ENCODE measurements around the gene TCOF1.
A peak's percentile ranks its signal among the peaks of the same experiment; 100 is the strongest.

TCOF1 gene, protein sequence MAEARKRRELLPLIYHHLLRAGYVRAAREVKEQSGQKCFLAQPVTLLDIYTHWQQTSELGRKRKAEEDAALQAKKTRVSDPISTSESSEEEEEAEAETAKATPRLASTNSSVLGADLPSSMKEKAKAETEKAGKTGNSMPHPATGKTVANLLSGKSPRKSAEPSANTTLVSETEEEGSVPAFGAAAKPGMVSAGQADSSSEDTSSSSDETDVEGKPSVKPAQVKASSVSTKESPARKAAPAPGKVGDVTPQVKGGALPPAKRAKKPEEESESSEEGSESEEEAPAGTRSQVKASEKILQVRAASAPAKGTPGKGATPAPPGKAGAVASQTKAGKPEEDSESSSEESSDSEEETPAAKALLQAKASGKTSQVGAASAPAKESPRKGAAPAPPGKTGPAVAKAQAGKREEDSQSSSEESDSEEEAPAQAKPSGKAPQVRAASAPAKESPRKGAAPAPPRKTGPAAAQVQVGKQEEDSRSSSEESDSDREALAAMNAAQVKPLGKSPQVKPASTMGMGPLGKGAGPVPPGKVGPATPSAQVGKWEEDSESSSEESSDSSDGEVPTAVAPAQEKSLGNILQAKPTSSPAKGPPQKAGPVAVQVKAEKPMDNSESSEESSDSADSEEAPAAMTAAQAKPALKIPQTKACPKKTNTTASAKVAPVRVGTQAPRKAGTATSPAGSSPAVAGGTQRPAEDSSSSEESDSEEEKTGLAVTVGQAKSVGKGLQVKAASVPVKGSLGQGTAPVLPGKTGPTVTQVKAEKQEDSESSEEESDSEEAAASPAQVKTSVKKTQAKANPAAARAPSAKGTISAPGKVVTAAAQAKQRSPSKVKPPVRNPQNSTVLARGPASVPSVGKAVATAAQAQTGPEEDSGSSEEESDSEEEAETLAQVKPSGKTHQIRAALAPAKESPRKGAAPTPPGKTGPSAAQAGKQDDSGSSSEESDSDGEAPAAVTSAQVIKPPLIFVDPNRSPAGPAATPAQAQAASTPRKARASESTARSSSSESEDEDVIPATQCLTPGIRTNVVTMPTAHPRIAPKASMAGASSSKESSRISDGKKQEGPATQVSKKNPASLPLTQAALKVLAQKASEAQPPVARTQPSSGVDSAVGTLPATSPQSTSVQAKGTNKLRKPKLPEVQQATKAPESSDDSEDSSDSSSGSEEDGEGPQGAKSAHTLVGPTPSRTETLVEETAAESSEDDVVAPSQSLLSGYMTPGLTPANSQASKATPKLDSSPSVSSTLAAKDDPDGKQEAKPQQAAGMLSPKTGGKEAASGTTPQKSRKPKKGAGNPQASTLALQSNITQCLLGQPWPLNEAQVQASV (N-terminal part only)

DNA sequence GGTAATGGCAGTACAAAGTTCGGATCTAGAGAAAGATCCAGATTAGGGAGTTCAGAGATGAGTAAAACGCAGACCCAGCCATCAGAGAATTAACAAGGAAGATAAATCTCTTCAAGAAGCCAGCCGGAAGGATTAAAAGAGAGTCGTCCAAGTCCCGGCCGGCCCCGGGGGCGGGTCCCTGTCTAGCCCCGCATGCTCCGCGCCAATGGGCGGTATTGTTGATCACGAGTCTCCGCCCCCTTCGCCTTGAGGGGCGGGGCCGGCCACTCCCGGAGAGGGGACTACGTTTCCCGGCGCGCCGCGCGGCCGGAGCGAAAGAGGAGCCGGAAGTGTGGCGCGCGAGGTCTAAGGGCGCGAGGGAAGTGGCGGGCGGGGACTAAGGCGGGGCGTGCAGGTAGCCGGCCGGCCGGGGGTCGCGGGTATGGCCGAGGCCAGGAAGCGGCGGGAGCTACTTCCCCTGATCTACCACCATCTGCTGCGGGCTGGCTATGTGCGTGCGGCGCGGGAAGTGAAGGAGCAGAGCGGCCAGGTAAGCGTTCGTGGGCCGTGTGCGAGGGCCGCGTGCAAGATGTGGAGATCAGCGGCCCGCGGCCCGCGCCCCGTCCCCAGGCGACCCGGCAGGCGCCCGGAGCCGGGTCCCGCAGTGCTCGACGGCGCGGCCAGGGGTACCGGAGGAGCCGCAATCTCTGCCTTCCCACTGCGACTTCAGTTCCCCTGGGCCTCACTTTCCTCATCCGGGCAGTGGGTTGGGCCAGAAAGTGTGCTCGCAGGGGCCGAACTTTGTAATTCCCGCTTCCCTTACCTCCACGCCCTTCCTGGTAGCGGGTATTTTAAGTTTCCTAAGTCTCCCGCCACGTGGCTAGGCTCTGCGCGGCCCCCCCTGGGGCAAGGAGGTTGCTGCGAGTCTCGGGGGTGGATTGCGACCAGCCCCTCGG, at the start of gene TCOF1:
Gene TCOF1, plus strand, starts transcription at position 372 of the 935 bp plus-strand sequence. Its CDS starts 50 bp downstream, at position 422.
- peak within 1 kb of the TSS; percentile 87 for H3K27ac Mint-ChIP-seq

DNA sequence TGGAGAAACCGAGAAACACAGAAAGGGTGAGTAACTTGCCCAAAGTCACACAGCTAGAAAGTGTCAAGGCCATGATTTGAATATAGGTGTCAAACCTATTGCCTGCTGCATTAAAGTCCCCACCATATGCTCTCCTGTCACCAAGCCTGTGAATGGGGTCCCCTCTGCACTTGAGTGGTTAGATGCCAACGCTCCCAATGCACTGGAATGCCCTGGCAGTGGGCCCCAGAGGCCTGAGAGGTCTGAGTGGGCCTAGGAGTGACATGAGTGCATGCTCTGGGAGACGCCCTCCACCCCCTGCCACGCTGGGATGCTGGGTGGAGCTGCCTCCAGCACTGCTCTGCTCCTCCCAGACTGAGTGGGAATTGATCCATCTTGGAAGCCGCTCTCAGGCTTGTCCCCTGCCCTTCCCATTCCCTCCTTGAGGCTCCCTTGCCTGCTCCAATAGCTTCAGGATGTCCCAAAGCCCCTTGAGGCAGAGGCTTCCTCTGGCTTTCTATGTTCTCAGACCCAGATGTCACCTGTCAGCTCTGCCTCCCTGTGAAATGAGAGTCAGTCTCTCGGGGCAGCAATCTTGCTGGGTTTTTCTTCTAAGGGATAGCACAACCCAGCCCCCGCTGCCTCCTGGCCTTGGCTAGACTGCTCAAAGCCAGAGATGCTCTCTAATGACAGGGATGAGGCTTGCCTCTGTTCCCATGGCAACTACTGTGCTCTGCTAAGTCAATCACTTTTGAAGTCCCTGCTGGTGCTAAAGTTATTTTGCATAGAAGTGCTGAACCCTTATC, 48.2 kb upstream of the TCOF1 start:
- Mint-ChIP-seq H3K27me3 (peaks cover under 1% of the 10 kb centered on the region), H3K4me3 (no peak overlapping the region), H3K9me3 (no peaks in the 10 kb centered on the region), H3K36me3 (ENCODE audit: low read depth) (no peaks in the 10 kb centered on the region), H3K4me1 (no peaks in the 10 kb centered on the region), H3K27ac (no peak overlapping the region)
- no peak for ATAC-seq
- DNase-seq = no peak

More for the DNA sequence above, at the start of gene TCOF1:
- DNase-seq (peak; percentile 98), ATAC-seq (peak; percentile 97)
- Mint-ChIP-seq H3K27me3 (no peaks in the 10 kb centered on the region), H3K9me3 (no peaks in the 10 kb centered on the region), H3K36me3 (ENCODE audit: low read depth) (peaks cover 36% of the 10 kb centered on the region), H3K4me3 (peak within 1 kb of the TSS; percentile 88), H3K4me1 (peaks cover 43% of the 10 kb centered on the region)

DNA sequence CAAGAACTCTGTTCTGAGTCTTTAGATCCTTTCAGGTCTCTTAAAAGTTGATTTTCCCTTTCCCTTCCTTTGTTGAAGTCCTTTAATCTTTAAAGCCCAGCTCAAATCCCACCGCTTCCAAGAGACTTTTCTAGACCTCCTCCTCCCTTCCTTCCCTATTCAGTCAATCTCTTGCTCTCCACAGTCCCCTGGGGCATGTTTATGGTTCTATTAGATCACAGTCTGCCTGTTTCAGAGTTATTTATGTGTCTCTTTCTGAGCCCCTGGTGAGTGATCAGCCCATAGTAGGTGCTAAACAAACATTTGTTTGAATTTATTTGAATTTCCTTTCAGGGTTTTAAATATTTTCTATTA, 47.6 kb upstream of the TCOF1 start:
- Mint-ChIP-seq H3K36me3 (ENCODE audit: low read depth) (no peaks in the 10 kb centered on the region), H3K27me3 (no peaks in the 10 kb centered on the region)
- ATAC-seq = no peak

DNA sequence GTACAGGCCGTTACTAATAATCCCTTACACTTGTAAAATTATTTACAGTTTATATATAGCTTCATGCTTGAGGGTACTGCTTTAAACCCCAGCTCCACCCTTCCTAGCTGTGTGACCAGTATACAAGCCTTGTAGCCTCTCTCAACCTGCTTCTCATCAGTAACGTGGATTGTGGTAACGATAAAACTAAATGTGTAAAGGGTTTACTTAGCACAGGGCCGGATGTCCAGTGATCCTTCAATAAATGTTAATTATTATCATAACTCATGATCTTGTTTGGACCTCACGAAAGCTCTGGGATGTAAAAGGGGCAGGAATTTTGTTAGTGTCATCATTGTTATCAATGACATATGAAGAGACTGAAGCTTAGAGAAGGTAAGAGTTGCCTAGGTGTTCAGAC, 47.3 kb upstream of the TCOF1 start:
- H3K4me3 Mint-ChIP-seq = no peak overlapping the region
- no peaks in the 10 kb centered on the region for H3K9me3 Mint-ChIP-seq
- no peak overlapping the region for H3K27ac Mint-ChIP-seq
- ATAC-seq (no peak), DNase-seq (no peak)
- H3K36me3 Mint-ChIP-seq (ENCODE audit: low read depth) = no peaks in the 10 kb centered on the region
- H3K27me3 Mint-ChIP-seq = no peaks in the 10 kb centered on the region
- H3K4me1 Mint-ChIP-seq = no peaks in the 10 kb centered on the region

More for the DNA sequence above, 47.6 kb upstream of the TCOF1 start:
- Mint-ChIP-seq H3K27ac (no peak overlapping the region), H3K4me3 (no peak overlapping the region), H3K9me3 (no peaks in the 10 kb centered on the region), H3K4me1 (no peaks in the 10 kb centered on the region)
- no peak for DNase-seq

DNA sequence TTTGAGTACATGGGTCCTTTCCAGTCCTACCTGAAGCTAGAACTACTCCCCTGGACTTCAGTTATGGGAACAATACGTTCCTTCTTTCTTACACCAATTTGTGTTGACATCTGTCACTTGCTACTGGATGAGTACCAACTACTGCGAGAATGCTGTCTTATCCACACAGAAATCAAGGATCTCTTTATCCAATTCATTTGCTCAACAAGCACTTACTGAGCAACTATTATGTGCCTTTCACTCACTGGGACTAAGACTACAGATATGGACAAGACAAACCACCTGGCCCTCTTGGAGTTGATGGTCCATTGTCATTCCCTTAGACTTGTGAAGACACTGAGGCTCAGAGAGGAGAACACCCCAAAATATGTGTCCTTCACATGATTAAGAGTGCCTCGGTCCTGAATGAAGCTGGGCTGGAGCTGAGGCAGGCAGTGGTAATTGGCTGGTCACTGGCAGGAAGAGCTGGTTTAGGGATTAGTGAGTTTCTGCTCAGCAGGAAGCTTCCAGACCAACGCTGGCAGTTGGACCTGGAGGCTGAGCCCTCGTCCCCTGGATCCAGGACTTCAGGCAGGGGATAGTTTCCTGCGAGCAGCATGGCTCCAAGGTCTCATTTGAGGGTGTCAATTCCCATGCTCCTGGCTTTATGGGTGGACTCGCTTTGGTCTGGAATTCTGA, 46.3 kb upstream of the TCOF1 start:
- Mint-ChIP-seq H3K36me3 (ENCODE audit: low read depth) (no peaks in the 10 kb centered on the region), H3K4me3 (no peak overlapping the region), H3K27me3 (no peaks in the 10 kb centered on the region), H3K4me1 (no peaks in the 10 kb centered on the region), H3K9me3 (no peaks in the 10 kb centered on the region), H3K27ac (no peak overlapping the region)
- DNase-seq = no peak
- ATAC-seq = peak; percentile 35

DNA sequence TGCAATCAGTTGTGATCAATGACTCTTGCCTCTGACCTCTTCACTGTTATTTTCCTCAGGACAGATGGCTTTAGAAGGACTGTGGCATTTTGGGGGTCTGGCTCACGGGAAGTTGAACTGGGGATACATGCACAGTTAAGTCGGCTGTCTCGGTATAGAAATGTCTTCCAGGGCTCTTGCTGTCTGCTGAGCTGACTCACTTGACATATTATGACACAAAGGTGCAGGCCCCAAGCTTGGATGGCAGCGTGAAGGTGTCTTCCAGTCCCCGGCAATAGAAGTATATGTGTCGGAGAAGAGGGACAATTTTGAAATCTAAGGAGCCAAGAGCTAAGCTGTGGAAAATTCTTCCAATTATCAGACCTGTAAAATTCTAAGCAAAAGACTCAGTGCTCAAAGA, 45.0 kb upstream of the TCOF1 start:
- Mint-ChIP-seq H3K36me3 (ENCODE audit: low read depth) (no peaks in the 10 kb centered on the region), H3K4me3 (no peak overlapping the region), H3K9me3 (no peaks in the 10 kb centered on the region), H3K27ac (no peak overlapping the region), H3K27me3 (no peaks in the 10 kb centered on the region), H3K4me1 (peaks cover 7% of the 10 kb centered on the region)
- DNase-seq (no peak), ATAC-seq (no peak)

DNA sequence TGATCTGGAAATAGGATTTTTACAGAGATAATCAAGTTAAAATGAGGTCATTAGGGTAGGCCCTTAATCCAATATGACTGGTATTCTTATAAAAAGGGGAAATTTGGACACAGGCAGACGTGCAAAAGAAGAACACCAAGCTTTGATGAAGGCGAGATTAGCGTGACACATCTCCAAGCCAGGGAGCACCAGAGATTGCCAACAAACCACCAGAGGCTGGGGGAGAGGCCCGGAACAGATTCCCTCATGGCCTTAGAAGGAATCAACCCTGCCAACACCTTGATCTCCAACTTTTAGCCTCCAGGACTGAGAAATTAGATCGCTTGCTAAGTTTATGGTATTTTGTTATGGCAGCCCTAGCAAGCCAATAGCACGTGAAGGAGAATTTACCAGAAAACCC, 44.0 kb upstream of the TCOF1 start:
- ATAC-seq (no peak), DNase-seq (no peak)
- Mint-ChIP-seq H3K4me1 (peaks cover 8% of the 10 kb centered on the region), H3K27me3 (peaks cover 2% of the 10 kb centered on the region), H3K27ac (no peak overlapping the region), H3K4me3 (no peak overlapping the region), H3K36me3 (ENCODE audit: low read depth) (no peaks in the 10 kb centered on the region), H3K9me3 (no peaks in the 10 kb centered on the region)

GRCh38 chr5:150313921-150314716, 43.4 kb upstream of the TCOF1 start:
- Mint-ChIP-seq H3K27ac (no peak overlapping the region), H3K9me3 (no peaks in the 10 kb centered on the region), H3K27me3 (peaks cover 4% of the 10 kb centered on the region), H3K36me3 (ENCODE audit: low read depth) (no peaks in the 10 kb centered on the region), H3K4me1 (peaks cover 8% of the 10 kb centered on the region), H3K4me3 (no peak overlapping the region)
- ATAC-seq (no peak), DNase-seq (no peak)

GRCh38 chr5:150315245-150315644, 42.3 kb upstream of the TCOF1 start:
- DNase-seq (no peak), ATAC-seq (no peak)
- no peaks in the 10 kb centered on the region for H3K9me3 Mint-ChIP-seq
- peaks cover 8% of the 10 kb centered on the region for H3K4me1 Mint-ChIP-seq
- no peaks in the 10 kb centered on the region for H3K36me3 Mint-ChIP-seq (ENCODE audit: low read depth)
- H3K27me3 Mint-ChIP-seq = peaks cover 4% of the 10 kb centered on the region
- H3K27ac Mint-ChIP-seq = no peak overlapping the region
- H3K4me3 Mint-ChIP-seq = no peak overlapping the region

GRCh38 chr5:150316320-150316719, 41.2 kb upstream of the TCOF1 start:
- no peaks in the 10 kb centered on the region for H3K36me3 Mint-ChIP-seq (ENCODE audit: low read depth)
- DNase-seq (no peak), ATAC-seq (no peak)
- no peaks in the 10 kb centered on the region for H3K9me3 Mint-ChIP-seq
- peaks cover 4% of the 10 kb centered on the region for H3K27me3 Mint-ChIP-seq
- no peak overlapping the region for H3K4me3 Mint-ChIP-seq
- peaks cover 8% of the 10 kb centered on the region for H3K4me1 Mint-ChIP-seq
- no peak overlapping the region for H3K27ac Mint-ChIP-seq

GRCh38 chr5:150317048-150318003, 40.2 kb upstream of the TCOF1 start:
- no peak overlapping the region for H3K27ac Mint-ChIP-seq
- no peaks in the 10 kb centered on the region for H3K9me3 Mint-ChIP-seq
- peaks cover 13% of the 10 kb centered on the region for H3K4me1 Mint-ChIP-seq
- H3K4me3 Mint-ChIP-seq = no peak overlapping the region
- peak; percentile 18 for DNase-seq
- peaks cover 4% of the 10 kb centered on the region for H3K27me3 Mint-ChIP-seq
- H3K36me3 Mint-ChIP-seq (ENCODE audit: low read depth) = no peaks in the 10 kb centered on the region
- ATAC-seq = peak; percentile 87
